Fibroblast of pulmonary artery (primary cell): ENCODE data around the gene RELB.

ENCODE experiments used
- DNase-seq: peaks from one replicate; pipeline ENCODE4 v3.0.0-alpha.2; 2010; ENCODE audit warnings: low read depth
- H3K4me3 ChIP-seq: replicated peaks from 2 replicates; pipeline ENCODE4 v1.5.1; 2011; ENCODE audit warnings: low read depth, mild to moderate bottlenecking, control low read depth, low read length, moderate library complexity
- TF ChIP-seq, protein P1 (sequence below): IDR thresholded peaks from 2 replicates; pipeline ENCODE4 v1.5.1; 2011; ENCODE audit warnings: mild to moderate bottlenecking, control low read depth, low read length, inconsistent platforms; ENCODE audit errors: missing control alignments

Gene RELB

DNA sequence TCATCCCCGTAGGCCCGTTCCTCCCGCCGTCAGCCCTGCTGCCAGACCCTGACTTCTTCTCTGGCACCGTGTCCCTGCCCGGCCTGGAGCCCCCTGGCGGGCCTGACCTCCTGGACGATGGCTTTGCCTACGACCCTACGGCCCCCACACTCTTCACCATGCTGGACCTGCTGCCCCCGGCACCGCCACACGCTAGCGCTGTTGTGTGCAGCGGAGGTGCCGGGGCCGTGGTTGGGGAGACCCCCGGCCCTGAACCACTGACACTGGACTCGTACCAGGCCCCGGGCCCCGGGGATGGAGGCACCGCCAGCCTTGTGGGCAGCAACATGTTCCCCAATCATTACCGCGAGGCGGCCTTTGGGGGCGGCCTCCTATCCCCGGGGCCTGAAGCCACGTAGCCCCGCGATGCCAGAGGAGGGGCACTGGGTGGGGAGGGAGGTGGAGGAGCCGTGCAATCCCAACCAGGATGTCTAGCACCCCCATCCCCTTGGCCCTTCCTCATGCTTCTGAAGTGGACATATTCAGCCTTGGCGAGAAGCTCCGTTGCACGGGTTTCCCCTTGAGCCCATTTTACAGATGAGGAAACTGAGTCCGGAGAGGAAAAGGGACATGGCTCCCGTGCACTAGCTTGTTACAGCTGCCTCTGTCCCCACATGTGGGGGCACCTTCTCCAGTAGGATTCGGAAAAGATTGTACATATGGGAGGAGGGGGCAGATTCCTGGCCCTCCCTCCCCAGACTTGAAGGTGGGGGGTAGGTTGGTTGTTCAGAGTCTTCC is 36.3 kb downstream of the RELB start:
- H3K4me3 ChIP-seq, result no peak overlapping the region
- TF ChIP-seq, protein P1, sequence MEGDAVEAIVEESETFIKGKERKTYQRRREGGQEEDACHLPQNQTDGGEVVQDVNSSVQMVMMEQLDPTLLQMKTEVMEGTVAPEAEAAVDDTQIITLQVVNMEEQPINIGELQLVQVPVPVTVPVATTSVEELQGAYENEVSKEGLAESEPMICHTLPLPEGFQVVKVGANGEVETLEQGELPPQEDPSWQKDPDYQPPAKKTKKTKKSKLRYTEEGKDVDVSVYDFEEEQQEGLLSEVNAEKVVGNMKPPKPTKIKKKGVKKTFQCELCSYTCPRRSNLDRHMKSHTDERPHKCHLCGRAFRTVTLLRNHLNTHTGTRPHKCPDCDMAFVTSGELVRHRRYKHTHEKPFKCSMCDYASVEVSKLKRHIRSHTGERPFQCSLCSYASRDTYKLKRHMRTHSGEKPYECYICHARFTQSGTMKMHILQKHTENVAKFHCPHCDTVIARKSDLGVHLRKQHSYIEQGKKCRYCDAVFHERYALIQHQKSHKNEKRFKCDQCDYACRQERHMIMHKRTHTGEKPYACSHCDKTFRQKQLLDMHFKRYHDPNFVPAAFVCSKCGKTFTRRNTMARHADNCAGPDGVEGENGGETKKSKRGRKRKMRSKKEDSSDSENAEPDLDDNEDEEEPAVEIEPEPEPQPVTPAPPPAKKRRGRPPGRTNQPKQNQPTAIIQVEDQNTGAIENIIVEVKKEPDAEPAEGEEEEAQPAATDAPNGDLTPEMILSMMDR, result no peak

DNA sequence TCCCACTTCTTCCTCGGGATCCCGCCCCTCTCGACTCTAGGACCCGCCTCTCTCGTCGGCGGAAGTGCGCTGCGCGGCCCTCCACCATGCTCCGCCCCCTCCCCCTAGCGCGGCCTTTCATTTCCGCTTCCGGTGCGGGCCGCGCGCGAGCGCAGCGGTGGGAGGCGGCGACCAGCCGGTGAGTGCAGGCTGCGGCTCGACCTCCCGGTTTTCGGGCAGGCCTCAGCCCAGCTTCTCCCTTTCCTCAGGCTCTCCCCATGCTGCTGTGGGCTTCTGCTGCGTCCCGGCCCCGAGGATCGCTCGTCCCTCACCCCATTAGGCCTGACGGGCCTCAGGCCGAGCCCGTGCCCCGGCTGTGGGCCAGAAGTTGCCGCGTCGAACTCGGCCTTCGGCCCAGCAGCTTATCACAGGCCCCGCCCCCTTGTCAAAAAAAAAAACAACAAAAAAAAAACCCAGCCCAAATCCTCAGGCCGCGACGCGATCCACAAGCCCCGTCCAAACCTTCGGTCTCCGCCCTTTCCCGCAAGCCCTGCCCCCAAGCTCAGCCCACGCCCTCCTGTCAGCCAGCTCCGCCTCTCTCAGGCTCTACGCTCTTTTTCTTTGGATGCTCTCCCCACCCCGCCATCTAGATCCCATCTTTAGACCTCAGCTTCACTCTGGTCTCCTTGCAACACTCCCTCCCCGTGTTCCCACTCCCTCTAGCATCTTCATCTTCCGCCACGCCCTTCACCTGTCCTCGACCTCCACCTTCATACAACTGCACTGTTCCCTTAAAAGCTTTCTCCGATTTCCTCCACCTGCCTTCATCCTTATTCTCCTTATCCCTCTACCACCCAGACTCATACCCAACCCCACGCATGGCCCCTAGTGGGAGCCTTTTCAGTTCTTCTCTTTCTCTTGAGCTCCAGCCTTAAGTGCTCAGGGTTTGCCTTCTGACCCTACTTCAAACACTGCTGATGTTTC is 37.9 kb downstream of the RELB start, which contains the start of gene CLASRP:
Gene CLASRP, plus strand, starts transcription at position 115 of the 963 bp plus-strand sequence. CDS start 1,168 bp downstream, outside the sequence.
- TF ChIP-seq, protein P1, result no peak
- H3K4me3 ChIP-seq, result peak within 1 kb of the TSS; percentile 75
- DNase-seq, result peak; percentile 92

More for the DNA sequence above, 36.3 kb downstream of the RELB start:
- no peak for DNase-seq

DNA sequence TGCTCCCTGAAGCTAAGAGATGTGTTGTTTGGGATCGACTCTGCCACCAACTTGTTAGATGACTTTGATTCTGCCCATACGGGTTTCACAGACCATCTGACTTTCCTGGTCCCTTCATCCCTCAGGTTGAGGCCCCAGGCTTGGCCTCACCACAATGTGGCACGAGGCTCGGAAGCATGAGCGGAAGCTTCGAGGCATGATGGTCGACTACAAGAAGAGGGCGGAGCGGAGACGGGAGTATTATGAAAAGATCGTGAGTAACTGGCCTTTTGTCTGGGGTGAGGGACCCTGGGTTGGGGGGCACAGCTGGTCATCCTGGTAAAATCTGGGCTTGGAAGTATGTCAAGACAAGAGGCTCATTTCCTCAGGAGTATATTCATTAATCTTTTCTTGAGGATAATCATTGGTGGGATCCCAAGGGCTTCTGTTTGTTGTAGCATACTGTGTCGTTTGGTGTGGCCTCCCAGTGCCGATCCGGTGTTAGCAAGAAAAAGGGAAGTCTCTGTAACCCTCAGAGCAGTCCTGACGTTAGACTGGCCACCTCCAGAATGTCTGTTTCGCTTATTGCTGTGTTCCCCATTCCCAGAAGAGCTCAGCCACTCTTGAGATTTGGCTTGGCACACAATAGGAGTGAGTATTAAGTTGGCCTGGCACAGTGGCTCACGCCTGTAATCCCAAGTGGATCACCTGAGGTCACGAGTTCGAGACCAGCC is 39.0 kb downstream of the RELB start:
- DNase-seq, result no peak
- TF ChIP-seq, protein P1, result no peak
- H3K4me3 ChIP-seq, result peak overlapping the region; percentile 75

DNA sequence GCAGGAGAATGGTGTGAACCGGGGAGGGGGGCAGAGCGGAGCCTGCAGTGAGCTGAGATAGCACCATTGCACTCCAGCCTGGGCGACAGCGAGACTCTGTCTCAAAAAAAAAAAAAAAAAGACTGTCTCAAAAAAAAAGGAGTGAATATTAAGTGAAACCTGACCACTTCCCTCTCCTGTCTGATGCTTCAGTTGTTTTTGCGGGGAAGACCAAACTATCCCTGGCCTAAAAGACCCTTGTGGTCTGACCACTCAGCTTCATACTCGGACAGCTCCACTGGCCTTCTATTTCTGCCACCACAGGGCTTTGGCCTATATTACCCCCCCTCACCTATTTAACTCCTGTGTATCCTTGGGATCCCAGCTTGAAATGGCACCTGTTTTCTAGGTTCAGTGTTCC is 39.9 kb downstream of the RELB start:
- H3K4me3 ChIP-seq, result no peak overlapping the region
- no peak for DNase-seq
- TF ChIP-seq, protein P1, result no peak

DNA sequence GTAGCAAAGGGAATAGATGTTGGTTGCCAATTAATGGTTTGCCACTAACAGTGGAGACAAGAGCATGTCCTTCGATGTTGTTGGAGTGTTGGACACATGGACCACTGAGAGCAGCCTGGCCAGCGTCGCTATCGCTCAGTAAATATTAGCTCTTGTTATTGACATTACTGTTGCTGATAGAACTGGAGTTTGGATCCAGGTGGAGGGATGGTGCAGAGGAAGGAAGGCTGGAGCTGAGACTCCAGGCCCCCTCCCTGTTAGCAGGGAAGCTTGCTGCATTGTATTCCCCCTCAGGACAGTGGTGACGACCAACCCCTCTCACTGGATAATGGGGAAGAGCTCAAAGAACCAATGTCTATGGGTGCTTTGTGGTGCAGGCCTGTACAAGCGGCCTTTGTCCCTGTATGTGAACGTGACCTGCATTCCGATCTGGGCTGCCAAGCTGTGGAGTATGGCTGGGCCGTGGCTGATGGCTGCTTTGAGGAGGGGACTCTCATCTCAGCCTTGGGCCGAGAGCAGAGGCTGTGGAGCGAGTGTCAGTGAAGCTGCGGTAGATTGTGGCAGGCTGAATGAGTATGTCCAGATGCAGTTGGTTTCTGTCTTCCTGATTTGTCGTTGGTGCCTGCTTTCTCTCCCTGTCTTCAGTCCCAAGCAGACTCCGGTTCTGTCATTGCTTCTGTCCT is 44.5 kb downstream of the RELB start:
- TF ChIP-seq, protein P1, result no peak
- H3K4me3 ChIP-seq, result no peak overlapping the region
- DNase-seq, result no peak

DNA sequence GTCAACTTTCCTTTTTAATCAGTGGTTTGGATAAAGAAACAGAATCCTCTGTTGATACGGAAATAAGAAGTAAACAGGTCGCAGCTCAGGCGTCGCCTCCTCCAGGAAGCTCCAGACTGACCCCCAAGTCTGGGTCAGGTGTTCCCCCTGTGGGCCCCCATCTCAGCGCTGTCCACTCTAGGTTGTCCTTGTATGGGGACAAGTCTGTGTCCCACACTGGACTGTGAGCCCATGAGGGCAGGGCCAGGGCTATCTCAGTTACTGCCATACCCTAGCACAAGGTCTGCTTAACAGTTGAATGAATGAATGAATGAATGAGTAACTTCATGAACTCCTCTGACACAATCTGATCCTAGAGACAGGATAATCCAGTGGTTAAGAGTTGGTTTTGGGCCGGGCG is 45.1 kb downstream of the RELB start:
- no peak for DNase-seq
- H3K4me3 ChIP-seq, result no peak overlapping the region
- TF ChIP-seq, protein P1, result no peak
